NCI-H1930 (cell line): ENCODE measurements around the gene GSDME.
A peak's percentile ranks its signal among the peaks of the same experiment; 100 is the strongest.

Source experiments
- DNase-seq, 2 experiments: peaks; one replicate each; lab custom pipeline; 2025; lab: John Stamatoyannopoulos, UW

Gene GSDME

GRCh38 chr7:24769851-24770250, 12.6 kb upstream of the GSDME start:
- no peak for DNase-seq

- DNase-seq = no peak
Measured at GRCh38 chr7:24769014-24769830, 12.0 kb upstream of the GSDME start.

- no peak for DNase-seq
Measured at GRCh38 chr7:24767878-24768569, 10.8 kb upstream of the GSDME start.

- DNase-seq = no peak
Measured at GRCh38 chr7:24764972-24765744, 7.9 kb upstream of the GSDME start.

- no peak for DNase-seq
Measured at GRCh38 chr7:24764011-24764410, 6.7 kb upstream of the GSDME start.

DNA sequence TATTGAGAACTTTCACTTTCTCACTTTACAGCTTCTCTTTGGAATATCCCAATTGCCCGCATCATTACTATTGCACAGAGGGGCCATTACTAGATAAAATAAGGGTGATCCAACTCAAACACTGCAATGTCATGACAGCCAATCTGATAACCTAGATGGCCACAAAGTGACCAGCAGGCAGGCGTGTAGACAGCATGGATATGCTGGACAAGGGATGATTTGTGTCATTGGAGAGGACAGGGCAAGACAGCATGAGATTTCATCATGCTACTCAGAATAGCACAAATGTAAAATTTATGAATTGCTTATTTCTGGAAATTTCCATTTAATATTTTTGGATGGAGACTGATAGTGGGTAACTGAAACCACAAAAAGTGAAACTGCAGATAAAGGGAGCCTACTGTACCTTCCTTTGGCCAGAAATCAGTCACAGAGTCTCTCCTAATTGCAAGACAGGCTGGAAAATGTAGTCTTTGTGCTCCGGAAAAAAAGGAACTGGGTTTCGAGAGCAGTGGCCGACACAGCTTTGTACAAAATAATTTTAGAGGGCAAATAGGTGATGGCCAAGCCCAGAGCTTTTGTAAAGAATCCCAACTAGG, 6.1 kb upstream of the GSDME start:
- DNase-seq = no peak

DNA sequence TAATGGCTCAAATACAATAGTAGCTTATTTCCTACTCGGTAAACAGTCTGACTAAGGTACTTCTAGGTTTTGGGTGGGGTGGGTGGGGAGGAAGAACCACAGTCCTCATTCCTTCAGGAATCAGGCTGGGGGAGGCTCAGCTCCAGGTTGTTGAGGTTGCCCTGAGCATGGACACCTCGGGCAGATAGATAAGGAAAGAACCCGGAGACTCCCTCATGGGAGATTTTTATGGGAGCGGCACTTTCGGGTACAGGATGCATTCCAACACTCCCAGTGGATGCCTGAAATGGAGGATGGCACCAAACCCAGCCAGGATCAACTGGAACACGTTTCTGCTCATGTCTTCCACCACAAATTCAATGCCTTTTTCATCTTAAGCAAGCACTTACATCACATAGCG, 5.5 kb upstream of the GSDME start:
- no peak for DNase-seq

DNA sequence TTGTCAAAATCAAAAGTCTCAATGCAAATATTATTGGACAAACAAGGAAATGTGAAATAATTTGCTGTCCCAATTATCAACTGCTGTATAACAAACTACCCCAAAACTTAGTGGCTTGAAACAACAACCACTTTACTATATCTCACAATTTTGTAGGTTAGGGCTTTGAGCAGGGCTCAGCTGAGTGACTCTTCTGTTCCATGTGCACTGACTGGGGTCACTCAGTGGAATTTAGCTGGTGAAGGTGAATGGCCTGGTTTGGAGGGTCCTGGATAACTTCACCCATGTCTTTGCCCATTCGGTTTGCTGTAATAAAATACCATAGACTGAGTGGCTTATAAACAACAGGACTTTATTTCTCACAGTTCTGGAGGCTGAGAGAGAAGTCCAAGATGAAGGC, 3.7 kb upstream of the GSDME start:
- DNase-seq = no peak

- peak in 1 of 2 experiments; percentile 7 for DNase-seq
Measured at GRCh38 chr7:24756545-24757352, 515 bp downstream of the GSDME start.

DNA sequence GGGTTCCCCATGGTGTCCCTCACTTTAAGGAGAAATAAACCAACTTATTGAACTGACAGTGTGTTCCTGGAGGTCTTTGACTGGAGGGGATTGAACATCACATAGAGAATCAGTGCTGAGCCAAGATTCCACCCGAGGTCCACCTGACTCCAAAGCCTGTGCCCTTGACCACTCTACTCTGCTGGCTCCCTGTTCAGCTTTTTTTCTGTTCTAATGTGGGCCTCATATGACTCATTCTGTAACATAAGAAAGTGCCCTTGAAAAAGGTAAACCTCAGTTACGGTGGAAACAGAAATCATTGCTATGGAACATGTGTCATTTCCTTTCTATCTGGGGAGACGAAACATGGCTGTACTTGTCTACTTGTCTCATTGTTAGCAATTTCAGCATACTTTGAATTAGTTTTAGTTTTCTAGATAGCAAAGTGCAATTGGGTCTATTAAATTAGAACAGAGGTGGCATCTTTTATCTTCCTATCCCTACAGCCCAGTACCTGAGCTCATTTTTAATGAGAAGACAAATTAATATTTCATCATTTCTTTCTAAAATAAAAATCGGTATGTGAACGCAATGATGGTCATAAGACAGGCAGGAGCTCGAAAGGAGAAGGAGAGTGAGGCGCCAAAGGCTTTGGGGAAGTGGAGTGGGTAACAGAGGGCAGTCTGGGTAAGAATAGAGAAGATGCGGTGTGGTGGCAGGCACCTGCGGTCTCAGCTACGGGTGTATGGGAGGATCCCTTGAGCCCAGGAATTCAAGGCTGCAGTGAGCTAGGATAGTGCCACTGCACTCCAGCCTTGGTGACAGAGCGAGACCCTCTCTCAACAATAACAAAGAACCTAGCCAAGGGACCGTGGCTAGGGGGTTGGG, 1.5 kb downstream of the GSDME start:
- DNase-seq = no peak

- DNase-seq = no peak
Measured at GRCh38 chr7:24754906-24755506, 2.3 kb downstream of the GSDME start.

DNA sequence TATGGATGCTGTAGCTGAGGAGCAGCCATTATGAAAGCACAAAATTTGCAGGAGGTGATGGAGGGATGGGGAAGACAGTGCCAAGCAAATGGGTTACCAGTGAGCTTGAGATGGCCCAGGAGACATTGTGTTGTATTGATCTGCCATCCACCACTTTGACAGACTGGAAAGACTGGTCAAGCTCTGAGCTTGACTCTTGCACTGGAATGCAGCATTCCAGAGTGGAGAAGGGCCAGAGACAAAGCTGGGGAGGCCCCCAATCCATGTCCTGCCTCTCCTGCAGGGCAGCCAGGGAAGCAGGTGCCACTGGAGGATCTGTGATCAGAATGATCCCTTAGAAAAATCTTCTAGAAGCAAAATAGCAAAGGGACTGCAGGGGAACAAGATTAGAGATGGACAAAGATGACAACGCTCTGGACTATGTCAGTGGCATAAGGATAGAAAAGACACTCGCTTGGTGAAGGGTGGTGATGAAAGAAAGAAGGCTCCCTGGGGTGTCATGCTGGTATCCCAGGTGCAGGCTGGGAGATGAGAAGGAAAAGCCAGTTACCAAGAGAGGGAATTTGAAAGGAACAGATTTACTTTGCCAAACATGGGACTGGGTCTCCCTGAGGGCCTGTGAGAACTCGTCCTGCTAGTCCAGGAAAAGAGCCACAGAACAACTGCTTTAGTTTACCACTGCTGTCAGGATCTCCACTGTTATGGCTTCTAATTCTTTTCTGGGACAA, 5.0 kb downstream of the GSDME start:
- DNase-seq = no peak

DNA sequence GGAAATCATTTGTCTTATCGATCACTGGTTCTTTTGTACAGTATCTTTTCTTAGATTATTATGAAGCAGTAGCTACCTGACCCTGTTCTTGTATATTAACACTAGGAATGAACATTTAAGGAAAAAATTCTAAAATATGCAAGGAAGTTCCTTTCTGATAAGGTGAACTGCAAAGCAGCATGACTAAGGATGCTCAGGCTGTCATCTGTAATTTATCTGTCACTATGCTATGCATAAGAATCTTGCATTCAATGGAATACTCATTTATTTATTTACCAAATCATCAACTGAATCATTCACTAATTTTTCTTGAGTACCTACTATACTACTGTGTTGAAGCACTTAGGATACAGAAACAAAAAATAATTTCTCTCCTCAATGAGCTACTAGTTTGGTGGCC, 5.8 kb downstream of the GSDME start:
- no peak for DNase-seq

- no peak for DNase-seq
Measured at GRCh38 chr7:24750441-24751055, 6.7 kb downstream of the GSDME start.

DNA sequence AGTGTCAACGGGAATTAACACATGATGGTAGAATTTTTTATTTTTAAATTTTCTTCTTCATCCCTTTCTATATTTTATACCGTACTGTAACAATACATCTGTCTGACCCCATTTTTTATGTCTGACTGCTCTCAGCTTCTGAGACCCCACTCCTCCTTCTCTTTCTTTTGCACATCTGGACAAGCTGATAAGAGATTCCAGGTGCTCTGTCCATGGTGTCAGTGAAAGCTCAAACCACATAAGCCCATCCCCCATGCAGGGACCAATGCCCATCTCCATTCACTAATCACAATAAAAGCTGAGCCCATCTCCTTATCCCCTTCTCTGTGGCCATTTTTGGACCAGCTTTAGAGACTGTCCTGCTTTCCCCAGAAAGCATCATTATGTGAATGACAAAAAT, 8.7 kb downstream of the GSDME start:
- no peak for DNase-seq

GRCh38 chr7:24745355-24745754, 11.9 kb downstream of the GSDME start:
- no peak for DNase-seq

GRCh38 chr7:24743471-24743870, 13.8 kb downstream of the GSDME start:
- no peak for DNase-seq

- no peak for DNase-seq
Measured at GRCh38 chr7:24742506-24743162, 14.6 kb downstream of the GSDME start.
